GM21786 (cell line): ENCODE results near the gene OTUB1.

ENCODE experiments used
- ATAC-seq: cut with Tn5 transposase; IDR thresholded peaks from one replicate; pipeline ENCODE4 v1.9.1; 2021; ENCODE audit not compliant: unreplicated experiment

OTUB1 gene

GRCh38 chr11:64022125-64022784 lies 36.0 kb downstream of the OTUB1 start:
- no peak for ATAC-seq

- no peak for ATAC-seq
Measured at GRCh38 chr11:64023712-64024710, 37.8 kb downstream of the OTUB1 start.

- no peak for ATAC-seq
Measured at GRCh38 chr11:64025205-64025604, 39.0 kb downstream of the OTUB1 start.

GRCh38 chr11:64026575-64027205 lies 40.5 kb downstream of the OTUB1 start:
- no peak for ATAC-seq

- no peak for ATAC-seq
Measured at GRCh38 chr11:64027651-64028397, 41.6 kb downstream of the OTUB1 start.

GRCh38 chr11:64028398-64029115 lies 42.3 kb downstream of the OTUB1 start:
- ATAC-seq: no peak

GRCh38 chr11:64029773-64030172 lies 43.5 kb downstream of the OTUB1 start:
- ATAC-seq: no peak

GRCh38 chr11:64031001-64031400 lies 44.8 kb downstream of the OTUB1 start:
- no peak for ATAC-seq

- no peak for ATAC-seq
Measured at GRCh38 chr11:64032050-64032449, 45.8 kb downstream of the OTUB1 start.

- no peak for ATAC-seq
Measured at GRCh38 chr11:64034411-64034811, 48.2 kb downstream of the OTUB1 start.

- no peak for ATAC-seq
Measured at GRCh38 chr11:64035081-64035524, 48.9 kb downstream of the OTUB1 start.

GRCh38 chr11:64035576-64035975 lies 49.3 kb downstream of the OTUB1 start, which contains the start of gene FLRT1:
FLRT1 (plus strand) TSS chr11:64035931; CDS start chr11:64116268, 80,337 bp downstream.
- no peak for ATAC-seq

- ATAC-seq: no peak
Measured at GRCh38 chr11:64036087-64037026, 50.1 kb downstream of the OTUB1 start.

GRCh38 chr11:64037027-64037634 lies 50.9 kb downstream of the OTUB1 start:
- ATAC-seq: no peak

GRCh38 chr11:64038500-64038899 lies 52.3 kb downstream of the OTUB1 start:
- no peak for ATAC-seq

- no peak for ATAC-seq
Measured at GRCh38 chr11:64039012-64039665, 52.9 kb downstream of the OTUB1 start.

- ATAC-seq: no peak
Measured at GRCh38 chr11:64040684-64041322, 54.6 kb downstream of the OTUB1 start.

GRCh38 chr11:64041846-64042245 lies 55.6 kb downstream of the OTUB1 start:
- ATAC-seq: no peak
